SK-N-SH (cell line): Measurements from ENCODE around the gene TMEM74B. TPM values are rescaled to one million over a fixed set of nuclear protein-coding genes. Genes with fewer than 3 reads are reported as not detected.

Experiments
- CTCF ChIA-PET: fragments of 300-600, 350-600 bp; formaldehyde crosslinking; extraction: SDS; loops from one replicate; lab custom pipeline; 2021; lab: Yijun Ruan, JAX
- POLR2A ChIA-PET: fragments of 350-600 bp; sonication (Branson Sonifier 250); formaldehyde crosslinking; extraction: SDS; loops from one replicate; lab custom pipeline; 2020; ENCODE audit warnings: antibody characterized with exemption, inconsistent platforms; lab: Yijun Ruan, JAX
- DNase-seq: peaks from one replicate; pipeline ENCODE4 v3.0.0; 2012
- H2AFZ ChIP-seq: fragments of 200-600 bp; sonication (generic); 2 replicates; pipeline ENCODE4 v1.8.1; 2016; ENCODE audit warnings: antibody characterized with exemption, mild to moderate bottlenecking, low read depth
- H3F3A ChIP-seq: fragments of 200-600 bp; sonication (generic); replicated peaks from 2 replicates; pipeline ENCODE3; 2016; ENCODE audit warnings: antibody characterized with exemption, mild to moderate bottlenecking; ENCODE audit not compliant: insufficient read depth
- H3K27ac ChIP-seq, 2 experiments: fragments of 200-500 bp in 1 of 2; fragments of 200-600 bp in 1 of 2; sonication (Bioruptor generic) in 1 of 2; sonication (generic), shearing (Covaris generic) in 1 of 2; 2 replicates each; pipeline versions ENCODE4 v1.5.1 to v1.6.1; 2014 to 2016; ENCODE audit warnings: low read depth in 2 of 2, inconsistent platforms in 1 of 2, low read length in 1 of 2, mild to moderate bottlenecking in 1 of 2, mixed read lengths in 1 of 2
- H3K27me3 ChIP-seq: fragments of 200-600 bp; sonication (generic), shearing (Covaris generic); 2 replicates; pipeline ENCODE4 v1.6.1; 2016; ENCODE audit warnings: mixed run types; ENCODE audit not compliant: insufficient read depth
- H3K36me3 ChIP-seq, 2 experiments: fragments of 200-500 bp in 1 of 2; fragments of 200-600 bp in 1 of 2; sonication (Bioruptor generic) in 1 of 2; sonication (generic) in 1 of 2; replicated peaks in 1 of 2; 2 replicates each; pipeline versions ENCODE3 to v1.5.1; 2014 to 2016; ENCODE audit warnings: low read length in 1 of 2, mild to moderate bottlenecking in 1 of 2; ENCODE audit not compliant: insufficient read depth in 2 of 2, control insufficient read depth in 1 of 2
- H3K4me1 ChIP-seq, 2 experiments: fragments of 200-500 bp in 1 of 2; fragments of 200-600 bp in 1 of 2; sonication (Bioruptor generic) in 1 of 2; sonication (generic), shearing (Covaris generic) in 1 of 2; 2 replicates each; pipeline versions ENCODE4 v1.5.1 to v1.6.1; 2014 to 2016; ENCODE audit warnings: low read depth in 1 of 2, low read length in 1 of 2, mixed run types in 1 of 2; ENCODE audit not compliant: insufficient read depth in 2 of 2, control insufficient read depth in 1 of 2
- H3K4me2 ChIP-seq: fragments of 200-600 bp; sonication (generic), shearing (Covaris generic); 2 replicates; pipeline ENCODE4 v1.6.1; 2017; ENCODE audit warnings: mixed run types
- H3K4me3 ChIP-seq, 2 experiments: fragments of 200-500 bp in 1 of 2; fragments of 200-600 bp in 1 of 2; sonication (Bioruptor generic) in 1 of 2; sonication (generic), shearing (Covaris generic) in 1 of 2; 2 replicates each; pipeline versions ENCODE4 v1.5.1 to v1.8.1; 2014 to 2016; ENCODE audit warnings: low read depth in 2 of 2, inconsistent platforms in 1 of 2, low read length in 1 of 2, mild to moderate bottlenecking in 1 of 2, mixed read lengths in 1 of 2, moderate library complexity in 1 of 2
- H3K79me2 ChIP-seq: fragments of 200-600 bp; sonication (generic); 2 replicates; pipeline ENCODE4 v1.8.1; 2017; ENCODE audit warnings: mild to moderate bottlenecking; ENCODE audit not compliant: insufficient read depth
- H3K9ac ChIP-seq: fragments of 200-600 bp; sonication (generic); 2 replicates; pipeline ENCODE4 v1.6.1; 2017; ENCODE audit warnings: mixed run types
- H3K9me2 ChIP-seq: fragments of 200-600 bp; sonication (generic); 2 replicates; pipeline ENCODE4 v1.6.1; 2017; ENCODE audit warnings: mixed run types
- H3K9me3 ChIP-seq: fragments of 200-600 bp; sonication (generic); 2 replicates; pipeline ENCODE4 v1.6.1; 2017; ENCODE audit warnings: mixed run types, mild to moderate bottlenecking, moderate library complexity
- H4K20me1 ChIP-seq: fragments of 200-600 bp; sonication (generic); 2 replicates; pipeline ENCODE4 v1.6.1; 2017; ENCODE audit warnings: mild to moderate bottlenecking, mixed run types; ENCODE audit not compliant: insufficient read depth
- CTCF ChIP-seq: fragments of 200-600 bp; sonication (generic); IDR thresholded peaks from 2 replicates; pipeline ENCODE4 v1.6.1; 2017; ENCODE audit warnings: antibody characterized with exemption, mild to moderate bottlenecking, moderate library complexity
- ELF1 ChIP-seq: IDR thresholded peaks from 2 replicates; pipeline ENCODE4 v1.4.0; 2012
- EP300 ChIP-seq, 2 experiments: IDR thresholded peaks; 2 replicates each; pipeline versions ENCODE4 v1.4.0 to v1.6.1; 2012; ENCODE audit warnings: borderline replicate concordance in 1 of 2, low read depth in 1 of 2, low read length in 1 of 2
- EZH2phosphoT487 ChIP-seq: fragments of 200-600 bp; sonication (generic); IDR thresholded peaks from 2 replicates; pipeline ENCODE4 v1.6.1; 2017; ENCODE audit warnings: low read depth, mixed run types, mild to moderate bottlenecking, antibody characterized with exemption, moderate library complexity, borderline replicate concordance
- FOSL2 ChIP-seq: IDR thresholded peaks from 2 replicates; pipeline ENCODE4 v1.4.0; 2012; ENCODE audit warnings: low read depth, mild to moderate bottlenecking, moderate library complexity, borderline replicate concordance
- GABPA ChIP-seq: IDR thresholded peaks from 2 replicates; pipeline ENCODE4 v1.4.0; 2012; ENCODE audit warnings: low read depth, mild to moderate bottlenecking
- GATA2 ChIP-seq: sonication (generic); formaldehyde crosslinking; IDR thresholded peaks from 2 replicates; pipeline ENCODE4 v1.5.0; 2020; ENCODE audit warnings: mild to moderate bottlenecking, missing genetic modification reagents
- IRF3 ChIP-seq: fragments of 150-350 bp; IDR thresholded peaks from 2 replicates; pipeline ENCODE4 v1.6.1; 2016; ENCODE audit warnings: mild to moderate bottlenecking, low read depth, low read length
- MXI1 ChIP-seq: IDR thresholded peaks from 2 replicates; pipeline ENCODE4 v1.6.1; 2012; ENCODE audit warnings: mild to moderate bottlenecking, low read depth, low read length, improper control_type of control experiment
- NFIC ChIP-seq: IDR thresholded peaks from 2 replicates; pipeline ENCODE4 v1.4.0; 2012; ENCODE audit warnings: borderline replicate concordance
- PBX3 ChIP-seq: IDR thresholded peaks from 2 replicates; pipeline ENCODE4; 2012
- RAD21 ChIP-seq: IDR thresholded peaks from 2 replicates; pipeline ENCODE4 v1.6.1; 2012; ENCODE audit warnings: mild to moderate bottlenecking, low read length
- RFX5 ChIP-seq: IDR thresholded peaks from 2 replicates; pipeline ENCODE4 v1.6.1; 2012; ENCODE audit warnings: mild to moderate bottlenecking, improper control_type of control experiment, low read length
- RXRA ChIP-seq: IDR thresholded peaks from 2 replicates; pipeline ENCODE4 v1.4.0; 2012; ENCODE audit warnings: low read depth, mild to moderate bottlenecking, borderline replicate concordance
- SIN3A ChIP-seq: IDR thresholded peaks from 2 replicates; pipeline ENCODE4 v1.6.1; 2012; ENCODE audit warnings: low read depth, mild to moderate bottlenecking, low read length, moderate library complexity, borderline replicate concordance
- TAF1 ChIP-seq: IDR thresholded peaks from 2 replicates; pipeline ENCODE4 v1.6.1; 2012; ENCODE audit warnings: low read depth, mild to moderate bottlenecking, low read length, moderate library complexity, borderline replicate concordance
- TCF12 ChIP-seq: IDR thresholded peaks from 2 replicates; pipeline ENCODE4 v1.4.0; 2012
- TEAD4 ChIP-seq: IDR thresholded peaks from 2 replicates; pipeline ENCODE4 v1.4.0; 2012; ENCODE audit warnings: mild to moderate bottlenecking, borderline replicate concordance; ENCODE audit not compliant: insufficient read depth
- YY1 ChIP-seq: IDR thresholded peaks from 2 replicates; pipeline ENCODE4 v1.4.0; 2012; ENCODE audit warnings: low read depth, mild to moderate bottlenecking
- WGBS: methylation state at CpG from one replicate; pipeline ENCODE4 v1.1.6; 2017; ENCODE audit warnings: low lambda C conversion rate; 5-methylcytosine and 5-hydroxymethylcytosine counted together
- polyA plus RNA-seq, 3 experiments: library from polyadenylated mRNA; depleted of rRNA; stranded (reverse); fragments of >200 nt; gene quantifications; 2 replicates each; pipeline ENCODE4 v1.2.3, GENCODE V29; 2012

Gene TMEM74B
- polyA plus RNA-seq, 1 of the 3 experiments (the other 2 are of a cell fraction), result 1.8 TPM

GRCh38 chr20:1155342-1155741 is 29.4 kb downstream of the TMEM74B start (continued):
- TF ChIP-seq IRF3, result no peak
- no peak for TF ChIP-seq GATA2 (CRISPR knock-in tag)
- TF ChIP-seq RXRA, result no peak
- no peak for TF ChIP-seq GABPA
- no peak for TF ChIP-seq MXI1
- no peak for TF ChIP-seq TAF1
- TF ChIP-seq PBX3, result no peak

- H3K27me3 ChIP-seq, result no peaks in the 10 kb centered on the region
- no peaks in the 10 kb centered on the region for H3K9me3 ChIP-seq
- CTCF ChIA-PET, result interaction anchor here (1.0 to 1.4 kb wide), 2 partner anchors 11 to 46 kb away, joined by 4 to 5 read pairs; no protein-coding TSS in a partner anchor
- peaks cover 11% of the 10 kb centered on the region; the same call in 1 of the 2 replicates for H3K79me2 ChIP-seq
- H3F3A ChIP-seq, result no peaks in the 10 kb centered on the region
- H4K20me1 ChIP-seq, result no peaks in the 10 kb centered on the region
- H3K4me2 ChIP-seq, result no peak overlapping the region
- no peaks in the 10 kb centered on the region for H3K4me1 ChIP-seq
- no peak overlapping the region for H2AFZ ChIP-seq
- H3K9ac ChIP-seq, result no peak overlapping the region
- POLR2A ChIA-PET, result no interaction called here
- no peak for TF ChIP-seq CTCF
- TF ChIP-seq NFIC, result no peak
- TF ChIP-seq EP300 (IDR thresholded peaks at IDR 0.05; ENCODE audit: borderline replicate concordance in 1 of 2, low read depth in 1 of 2, low read length in 1 of 2), result no peak
- H3K9me2 ChIP-seq, result no peaks in the 10 kb centered on the region
- DNase-seq, result no peak
- no peak overlapping the region for H3K4me3 ChIP-seq
- peaks cover 38 to 63% of the 10 kb centered on the region in 2 experiments for H3K36me3 ChIP-seq
- 100% methylated on average over 1 of the region's 1 CpG for WGBS
- no peak overlapping the region for H3K27ac ChIP-seq
Observed at GRCh38 chr20:1154691-1155090, 30.1 kb downstream of the TMEM74B start.

- Histone ChIP-seq H4K20me1 (no peaks in the 10 kb centered on the region), H3K4me2 (no peak overlapping the region), H3K9me2 (no peaks in the 10 kb centered on the region), H3K79me2 (peaks cover 16% of the 10 kb centered on the region), H3K9me3 (no peaks in the 10 kb centered on the region), H3K27me3 (no peaks in the 10 kb centered on the region), H3K36me3 (peaks cover 41 to 63% of the 10 kb centered on the region in 2 experiments), H3K4me3 (no peak overlapping the region), H3F3A (no peaks in the 10 kb centered on the region), H3K4me1 (no peaks in the 10 kb centered on the region), H3K9ac (no peak overlapping the region), H3K27ac (no peak overlapping the region), H2AFZ (no peak overlapping the region)
- DNase-seq, result no peak
- ChIA-PET CTCF (interaction anchor here (1.0 to 1.4 kb wide), 2 partner anchors 11 to 46 kb away, joined by 4 to 5 read pairs; no protein-coding TSS in a partner anchor), POLR2A (no interaction called here)
- TF ChIP-seq TEAD4, result no peak
- TF ChIP-seq RXRA, result no peak
- TF ChIP-seq GATA2 (CRISPR knock-in tag), result no peak
- no peak for TF ChIP-seq TAF1
- TF ChIP-seq RFX5, result no peak
- no peak for TF ChIP-seq EP300 (IDR thresholded peaks at IDR 0.05; ENCODE audit: borderline replicate concordance in 1 of 2, low read depth in 1 of 2, low read length in 1 of 2)
- TF ChIP-seq RAD21, result no peak
- no peak for TF ChIP-seq NFIC
- no peak for TF ChIP-seq YY1
- no peak for TF ChIP-seq EZH2phosphoT487
- no peak for TF ChIP-seq IRF3
- no peak for TF ChIP-seq FOSL2
- no peak for TF ChIP-seq TCF12
- no peak for TF ChIP-seq SIN3A
- no peak for TF ChIP-seq ELF1
- TF ChIP-seq MXI1, result no peak
Observed at GRCh38 chr20:1154226-1154625, 30.6 kb downstream of the TMEM74B start.
